DLD1 (cell line): ENCODE measurements around the gene CHMP1A.
"Not testable (repeated sequence)": the region's sequence is repeated elsewhere in the genome, so short reads cannot be mapped to it uniquely, and the experiment has no call there.

Experiments used
- in situ Hi-C: cut with HindIII; loops from 2 replicates; pipeline ENCODE4 v1.10.0; 2017; ENCODE audit warnings: low sequenced_read_pairs

The CHMP1A gene

GRCh38 chr16:89693289-89693731 is 35.8 kb upstream of the CHMP1A start:
- in situ Hi-C loops = no loop called here

GRCh38 chr16:89691986-89692569 is 34.6 kb upstream of the CHMP1A start:
- in situ Hi-C loops = no loop called here

GRCh38 chr16:89691231-89691985 is 33.9 kb upstream of the CHMP1A start:
- in situ Hi-C loops = no loop called here

GRCh38 chr16:89690392-89690901 is 32.9 kb upstream of the CHMP1A start:
- in situ Hi-C loops = no loop called here

- in situ Hi-C loops = not testable (repeated sequence)
These were observed 32.1 kb upstream of the CHMP1A start for GRCh38 chr16:89689621-89690020.

- in situ Hi-C loops = no loop called here
These were observed 31.6 kb upstream of the CHMP1A start for GRCh38 chr16:89689142-89689541.

GRCh38 chr16:89688395-89688794 is 30.9 kb upstream of the CHMP1A start:
- in situ Hi-C loops = no loop called here

GRCh38 chr16:89687092-89687940 is 29.8 kb upstream of the CHMP1A start:
- in situ Hi-C loops = no loop called here

- in situ Hi-C loops = no loop called here
These were observed 29.1 kb upstream of the CHMP1A start, which contains the start of gene CDK10 for GRCh38 chr16:89686520-89687091. Gene CDK10, plus strand, starts transcription at chr16:89686689. Its CDS starts 22 bp downstream, at chr16:89686711.

- in situ Hi-C loops = no loop called here
These were observed 28.4 kb upstream of the CHMP1A start for GRCh38 chr16:89685916-89686315.

- in situ Hi-C loops = no loop called here
These were observed 20.8 kb upstream of the CHMP1A start for GRCh38 chr16:89678258-89678657.

- in situ Hi-C loops = no loop called here
These were observed 14.9 kb upstream of the CHMP1A start for GRCh38 chr16:89672177-89672941.

GRCh38 chr16:89671565-89671964 is 14.1 kb upstream of the CHMP1A start:
- in situ Hi-C loops = not testable (repeated sequence)

- in situ Hi-C loops = no loop called here
These were observed 13.3 kb upstream of the CHMP1A start for GRCh38 chr16:89670496-89671431.

GRCh38 chr16:89669755-89670154 is 12.2 kb upstream of the CHMP1A start:
- in situ Hi-C loops = no loop called here

- in situ Hi-C loops = no loop called here
These were observed 11.3 kb upstream of the CHMP1A start for GRCh38 chr16:89668790-89669158.

GRCh38 chr16:89667633-89668032 is 10.1 kb upstream of the CHMP1A start:
- in situ Hi-C loops = no loop called here

- in situ Hi-C loops = not testable (repeated sequence)
These were observed 9.5 kb upstream of the CHMP1A start for GRCh38 chr16:89667000-89667399.

- in situ Hi-C loops = not testable (repeated sequence)
These were observed 6.7 kb upstream of the CHMP1A start for GRCh38 chr16:89664238-89664637.
